Kidney (tissue), 14 donors: ENCODE data around the gene PDX1. TPM values are rescaled to one million over a fixed set of nuclear protein-coding genes. Genes with fewer than 3 reads are reported as not detected.

ENCODE experiments used
- DNase-seq, 5 donors: peaks; one replicate each; pipeline ENCODE4 v3.0.0-alpha.2; 2013 to 2020
- FAIRE-seq: peaks from 2 replicates; lab custom pipeline; 2012; peaks lifted over from hg19 to GRCh38; lab: Jason Lieb, UNC
- H3K27ac ChIP-seq, 2 donors: one replicate each; pipeline ENCODE4 v1.7.0; 2013; ENCODE audit warnings: low read depth in 2 of 2, low read length in 2 of 2, inconsistent platforms in 1 of 2
- H3K27me3 ChIP-seq: one replicate; pipeline ENCODE4 v1.7.1; 2013; ENCODE audit warnings: low read length, inconsistent platforms; ENCODE audit not compliant: control insufficient read depth, insufficient read depth
- H3K36me3 ChIP-seq, 3 donors: one replicate each; pipeline versions ENCODE4 v1.7.0 to v1.7.1; 2013; ENCODE audit warnings: low read length in 3 of 3, control low read depth in 1 of 3, inconsistent platforms in 1 of 3; ENCODE audit not compliant: insufficient read depth in 3 of 3, control insufficient read depth in 2 of 3
- H3K4me1 ChIP-seq, 3 donors: one replicate each; pipeline versions ENCODE4 v1.7.0 to v1.7.1; 2013; ENCODE audit warnings: low read length in 3 of 3, inconsistent platforms in 1 of 3, low read depth in 1 of 3; ENCODE audit not compliant: control insufficient read depth in 2 of 3, insufficient read depth in 2 of 3
- H3K4me3 ChIP-seq, 3 donors: one replicate each; pipeline versions ENCODE4 v1.7.0 to v1.8.1; 2013; ENCODE audit warnings: low read length in 3 of 3, control low read depth in 1 of 3, inconsistent platforms in 1 of 3
- H3K9ac ChIP-seq, 3 donors: one replicate each; pipeline versions ENCODE4 v1.7.0 to v1.7.1; 2013; ENCODE audit warnings: low read length in 3 of 3, control low read depth in 1 of 3, inconsistent platforms in 1 of 3
- H3K9me3 ChIP-seq, 3 donors: one replicate each; pipeline versions ENCODE4 v1.7.0 to v1.7.1; 2013; ENCODE audit warnings: low read length in 3 of 3, control low read depth in 1 of 3, inconsistent platforms in 1 of 3; ENCODE audit not compliant: control insufficient read depth in 2 of 3, insufficient read depth in 1 of 3
- intact Hi-C: fragments of 100-400 bp; cut with DNase I; formaldehyde crosslinking; loops from one replicate; pipeline ENCODE4 v1.11.1; 2022
- polyA plus RNA-seq: library from polyadenylated mRNA; stranded (reverse); fragments of 350-450 nt; fragmentation: Illumina TruSeq; extraction: RNeasy Lipid Tissue Mini Kit (QIAGEN cat#74804); gene quantifications from one replicate; pipeline ENCODE4 v1.2.3, GENCODE V29; 2014; ENCODE audit warnings: low read depth, low replicate concordance; ENCODE audit not compliant: insufficient read depth
- total RNA-seq: library from RNA; stranded (reverse); fragmentation: NEBNext Ultra II Directional; extraction: Animal tissue kit (Norgen Biotek cat#: 25700); gene quantifications from one replicate; pipeline ENCODE4 v1.2.1, GENCODE V29; 2021
- TF ChIP-seq, protein P1 (sequence below): IDR thresholded peaks from 3 replicates; pipeline ENCODE4 v1.5.1; 2012; ENCODE audit warnings: mild to moderate bottlenecking, moderate library complexity, borderline replicate concordance; ENCODE audit not compliant: insufficient read depth; ENCODE audit errors: extremely low read depth
- donor health status: control.
- donor health status: control.
- donor health status: control.
- donor health status: control.
- donor health status: control.
- donor health status: DM: yes; HTN: yes; CAD: no.
- donor health status: Normal renal cell carcinoma (clear cell type).

PDX1 gene
- total and polyA plus RNA-seq, 2 donors from 2014 or later: not detected

DNA sequence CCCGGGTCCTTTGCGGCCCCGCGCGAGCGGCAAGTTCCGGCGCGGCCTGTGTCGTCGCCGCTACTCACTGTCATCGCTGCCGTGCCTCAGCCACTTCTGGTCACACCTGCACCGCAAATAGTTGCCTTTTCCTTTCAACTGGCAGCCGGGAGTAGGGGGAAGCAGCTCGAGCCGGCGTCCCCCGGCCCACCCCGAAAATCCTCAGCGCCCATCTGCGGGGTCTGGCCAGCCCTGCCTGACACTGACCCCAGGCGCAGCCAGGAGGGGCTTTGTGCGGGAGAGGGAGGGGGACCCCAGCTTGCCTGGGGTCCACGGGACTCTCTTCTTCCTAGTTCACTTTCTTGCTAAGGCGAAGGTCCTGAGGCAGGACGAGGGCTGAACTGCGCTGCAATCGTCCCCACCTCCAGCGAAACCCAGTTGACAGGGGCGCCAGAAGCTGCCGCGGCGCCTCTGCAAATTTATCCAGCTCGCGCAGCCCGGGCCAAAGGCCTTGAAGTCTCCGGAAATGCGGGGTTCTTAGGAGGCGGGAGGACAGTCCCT is 1.7 kb downstream of the PDX1 start:
- Histone ChIP-seq H3K36me3 (no peaks in the 10 kb centered on the region), H3K9ac (no peak overlapping the region), H3K9me3 (no peaks in the 10 kb centered on the region), H3K4me1 (peaks cover 0 to 9% (median 0%) of the 10 kb centered on the region in 3 donors), H3K27me3 (peaks cover 71% of the 10 kb centered on the region), H3K27ac (no peak overlapping the region), H3K4me3 (peak overlapping the region in 1 of 3 donors; percentile 36)
- TF ChIP-seq, protein P1, sequence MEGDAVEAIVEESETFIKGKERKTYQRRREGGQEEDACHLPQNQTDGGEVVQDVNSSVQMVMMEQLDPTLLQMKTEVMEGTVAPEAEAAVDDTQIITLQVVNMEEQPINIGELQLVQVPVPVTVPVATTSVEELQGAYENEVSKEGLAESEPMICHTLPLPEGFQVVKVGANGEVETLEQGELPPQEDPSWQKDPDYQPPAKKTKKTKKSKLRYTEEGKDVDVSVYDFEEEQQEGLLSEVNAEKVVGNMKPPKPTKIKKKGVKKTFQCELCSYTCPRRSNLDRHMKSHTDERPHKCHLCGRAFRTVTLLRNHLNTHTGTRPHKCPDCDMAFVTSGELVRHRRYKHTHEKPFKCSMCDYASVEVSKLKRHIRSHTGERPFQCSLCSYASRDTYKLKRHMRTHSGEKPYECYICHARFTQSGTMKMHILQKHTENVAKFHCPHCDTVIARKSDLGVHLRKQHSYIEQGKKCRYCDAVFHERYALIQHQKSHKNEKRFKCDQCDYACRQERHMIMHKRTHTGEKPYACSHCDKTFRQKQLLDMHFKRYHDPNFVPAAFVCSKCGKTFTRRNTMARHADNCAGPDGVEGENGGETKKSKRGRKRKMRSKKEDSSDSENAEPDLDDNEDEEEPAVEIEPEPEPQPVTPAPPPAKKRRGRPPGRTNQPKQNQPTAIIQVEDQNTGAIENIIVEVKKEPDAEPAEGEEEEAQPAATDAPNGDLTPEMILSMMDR: no peak
- no peak for DNase-seq
- FAIRE-seq: no peak
- intact Hi-C loops: no loop called here

DNA sequence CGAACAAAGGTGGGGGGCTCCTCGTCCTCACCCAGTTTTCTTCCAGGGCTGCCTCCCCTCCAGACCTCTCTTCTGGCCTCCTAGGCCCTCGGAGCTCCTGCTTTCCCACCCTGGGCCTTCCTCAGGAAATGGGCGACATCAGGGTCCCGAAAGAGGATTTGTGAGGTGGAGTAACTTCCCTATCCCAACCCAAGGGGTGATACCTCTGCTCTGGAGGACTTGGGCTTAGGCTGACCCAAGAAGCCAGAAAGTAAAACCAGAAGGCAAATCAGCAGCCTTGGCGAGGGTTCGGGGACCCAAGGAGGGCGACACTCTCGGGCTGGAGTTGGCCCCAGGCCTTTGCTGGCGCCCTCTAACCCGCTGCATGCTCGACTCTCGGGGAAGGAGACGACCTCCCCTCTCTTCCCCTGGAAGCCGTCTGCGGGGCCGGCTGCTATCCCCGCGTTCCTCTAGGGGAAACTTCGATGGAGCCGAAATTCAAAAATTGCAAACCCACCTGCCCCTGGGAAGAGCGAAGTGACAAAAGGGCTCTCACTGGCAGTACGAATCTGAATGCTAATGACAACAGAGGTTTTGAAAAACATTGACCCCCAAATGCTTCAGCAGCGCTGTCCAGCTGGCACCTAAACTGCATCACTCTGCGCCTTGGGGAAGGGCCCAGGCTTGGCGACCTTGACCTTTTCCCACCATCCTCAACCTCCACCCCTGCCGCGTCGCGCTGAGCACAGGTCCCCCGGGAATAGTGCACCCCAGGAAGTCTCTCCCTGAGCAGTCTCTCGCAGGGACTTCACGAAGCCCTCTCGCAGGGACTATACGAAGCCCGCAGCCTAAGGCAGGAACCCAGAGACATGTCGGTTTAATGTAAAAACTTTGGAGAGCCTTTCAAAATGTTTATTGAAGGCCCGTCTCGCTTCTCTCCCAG is 2.4 kb downstream of the PDX1 start:
- Histone ChIP-seq H3K9me3 (no peaks in the 10 kb centered on the region), H3K4me3 (no peak overlapping the region), H3K27ac (no peak overlapping the region), H3K36me3 (no peaks in the 10 kb centered on the region), H3K9ac (no peak overlapping the region), H3K27me3 (peaks cover 67% of the 10 kb centered on the region), H3K4me1 (peaks cover 0 to 8% (median 0%) of the 10 kb centered on the region in 3 donors)
- intact Hi-C loops: no loop called here
- peak in 1 of 5 donors; percentile 3 for DNase-seq
- TF ChIP-seq, protein P1: no peak
- FAIRE-seq: no peak

DNA sequence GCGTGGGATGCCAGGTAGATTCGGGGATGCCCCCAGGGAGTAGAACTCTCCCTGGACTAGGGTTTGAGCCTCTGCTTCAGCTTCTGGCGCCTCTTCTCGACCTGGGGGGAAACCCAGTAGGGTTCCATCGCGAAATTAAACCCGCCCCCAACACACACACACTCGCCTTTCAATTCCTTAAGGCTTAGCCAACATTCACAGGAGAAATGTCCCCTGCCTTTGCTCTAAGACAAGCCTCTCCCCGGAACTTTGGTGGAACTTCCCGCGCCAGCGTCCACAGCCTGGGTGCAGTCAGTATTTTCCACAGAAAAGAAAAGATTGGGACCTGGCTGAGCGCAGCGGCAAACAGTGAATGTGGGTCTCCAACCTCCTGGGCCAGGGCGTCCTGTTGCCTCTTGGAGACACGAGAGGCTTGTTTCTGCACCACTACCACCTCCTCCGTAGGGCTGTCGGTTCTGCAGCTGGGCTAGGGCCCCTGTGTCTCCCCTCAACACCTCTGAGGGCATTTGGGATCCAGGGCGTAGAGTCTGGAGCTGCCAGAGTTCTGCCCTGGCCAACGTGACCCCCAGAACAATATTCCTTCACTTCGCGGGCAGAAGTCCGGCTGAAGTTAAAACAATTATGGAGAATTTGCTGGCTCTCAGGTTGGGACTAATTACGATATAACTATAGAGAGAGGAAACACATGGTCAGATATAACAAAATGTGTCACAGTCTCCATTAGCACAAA is 3.2 kb downstream of the PDX1 start:
- FAIRE-seq (no peak), DNase-seq (no peak)
- peaks cover 67% of the 10 kb centered on the region for H3K27me3 ChIP-seq
- no peak overlapping the region for H3K9ac ChIP-seq
- peaks cover 0 to 8% (median 0%) of the 10 kb centered on the region in 3 donors for H3K4me1 ChIP-seq
- no peaks in the 10 kb centered on the region for H3K9me3 ChIP-seq
- intact Hi-C loops: no loop called here
- no peak overlapping the region for H3K4me3 ChIP-seq
- no peaks in the 10 kb centered on the region for H3K36me3 ChIP-seq
- no peak overlapping the region for H3K27ac ChIP-seq
- TF ChIP-seq, protein P1: no peak
